Measurements from ENCODE around the gene TBXAS1.

- no peak for TF ChIP-seq POLR2A (IDR thresholded peaks at IDR 0.05; ENCODE audit: low read depth, low read length)
- no peak for TF ChIP-seq CTCF (IDR thresholded peaks at IDR 0.05; ENCODE audit: extremely low read depth in 1 of 2, insufficient read depth in 1 of 2, low read depth in 1 of 2, low read length in 2 of 2)
- no peak for TF ChIP-seq MAX (IDR thresholded peaks at IDR 0.05; ENCODE audit: insufficient read depth, insufficient read length)
Observed at GRCh38 chr7:140021603-140022002, 192.5 kb downstream of the TBXAS1 start.
